ENCODE data around the gene DDX31.
"Not testable (repeated sequence)": the region's sequence is repeated elsewhere in the genome, so short reads cannot be mapped to it uniquely, and the experiment has no call there.

The DDX31 gene

DNA sequence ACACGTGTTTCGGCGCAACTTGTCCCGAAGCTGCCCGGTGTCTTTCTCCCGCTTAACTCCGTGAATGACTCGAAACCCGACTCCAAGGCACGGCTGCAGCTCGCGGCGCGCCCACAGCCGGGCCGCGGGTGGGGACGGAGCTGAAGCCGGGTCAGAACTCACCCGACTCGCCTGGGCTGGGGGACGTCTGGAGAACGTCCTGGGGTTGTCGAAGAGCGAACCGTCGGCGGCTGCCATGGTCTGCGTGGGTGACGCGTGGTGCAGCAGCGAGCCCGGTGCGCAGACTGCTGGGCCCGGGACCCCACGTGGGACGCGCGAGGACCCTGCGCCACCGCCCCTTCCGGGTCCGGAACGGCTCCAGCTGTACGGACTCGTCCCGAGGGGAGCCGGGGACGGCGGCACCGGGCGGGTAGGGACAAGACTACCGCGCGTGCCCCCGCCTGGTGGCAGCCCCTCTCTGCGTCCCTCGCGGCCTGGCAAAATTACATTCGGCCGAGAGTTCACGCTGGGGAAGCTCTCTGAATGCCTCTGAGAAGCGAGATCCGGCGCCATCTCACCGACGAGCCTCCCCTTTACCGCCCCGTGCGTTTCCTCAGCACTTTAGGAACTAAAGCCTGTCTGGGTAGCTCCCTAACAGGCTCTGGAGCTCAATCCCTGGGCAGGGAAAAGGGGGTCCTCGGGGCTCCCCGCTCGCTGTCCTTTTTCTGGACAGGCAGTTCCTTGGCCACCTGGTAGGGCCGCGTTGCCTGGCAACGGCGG lies at the start of gene DDX31:
Gene DDX31 (minus strand): TSS at position 286 of the 759 bp plus-strand sequence. CDS start 49 bp downstream, at position 237.
- peak; percentile 40 for DNase-seq

- not testable (repeated sequence) for DNase-seq
Observed at GRCh38 chr9:132718381-132718928, 48.7 kb upstream of the DDX31 start.

GRCh38 chr9:132717326-132717945 lies 47.7 kb upstream of the DDX31 start:
- DNase-seq = no peak

DNA sequence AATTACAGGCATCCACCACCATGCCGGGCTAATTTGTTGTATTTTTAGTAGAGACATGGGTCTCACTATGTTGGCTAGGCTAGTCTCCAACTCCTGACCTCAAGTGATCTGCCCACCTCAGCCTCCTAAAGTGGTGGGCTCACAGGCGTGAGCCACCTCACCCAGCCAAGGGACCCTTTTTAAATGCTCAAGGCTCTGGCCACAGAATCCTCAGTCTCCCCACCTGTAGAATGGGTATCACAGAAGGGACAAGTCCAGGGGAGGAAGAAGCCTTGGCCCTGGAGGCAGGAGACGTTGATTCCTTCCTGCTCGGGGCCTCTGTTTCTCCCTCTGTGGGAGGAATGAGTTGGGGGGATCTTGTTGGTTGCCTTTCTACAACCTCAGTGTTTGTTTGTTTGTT lies 46.2 kb upstream of the DDX31 start:
- DNase-seq = no peak

GRCh38 chr9:132712753-132713152 lies 43.0 kb upstream of the DDX31 start:
- no peak for DNase-seq

GRCh38 chr9:132711846-132712245 lies 42.1 kb upstream of the DDX31 start:
- no peak for DNase-seq

- not testable (repeated sequence) for DNase-seq
Observed at GRCh38 chr9:132711152-132711551, 41.4 kb upstream of the DDX31 start.

- no peak for DNase-seq
Observed at GRCh38 chr9:132710333-132710732, 40.5 kb upstream of the DDX31 start.

DNA sequence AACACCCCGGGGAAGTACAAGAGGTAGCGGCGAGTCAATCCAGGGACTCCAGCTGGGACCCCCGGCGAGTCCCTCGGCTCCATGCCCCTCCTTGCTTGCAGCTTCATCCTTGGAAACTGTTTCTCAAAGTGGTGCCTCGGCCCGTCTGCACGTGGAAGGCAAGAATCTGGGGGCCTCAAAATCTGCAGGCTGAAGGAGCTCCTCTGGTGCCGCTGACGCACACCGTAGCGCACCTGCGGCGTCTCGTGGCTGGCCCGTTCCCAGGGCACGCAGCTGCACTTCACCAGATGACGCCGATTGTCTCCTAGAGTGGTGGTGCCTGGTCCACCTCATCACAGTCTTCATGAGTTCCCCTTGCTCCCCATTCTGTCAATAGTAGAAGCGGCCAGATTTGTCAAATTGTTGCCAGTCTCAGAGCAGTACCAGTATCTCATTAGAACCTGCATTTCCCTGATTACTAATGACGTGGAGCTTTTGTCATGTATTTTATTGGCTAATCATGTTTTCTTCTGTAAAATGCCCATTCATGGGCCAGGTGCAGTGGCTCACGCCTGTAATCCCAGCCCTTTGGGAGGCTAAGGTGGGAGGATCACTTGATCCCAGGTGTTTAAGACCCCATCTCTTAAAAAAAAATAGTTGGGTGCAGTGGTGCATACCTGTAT lies 39.1 kb upstream of the DDX31 start:
- DNase-seq = no peak

GRCh38 chr9:132708239-132708638 lies 38.5 kb upstream of the DDX31 start:
- no peak for DNase-seq

DNA sequence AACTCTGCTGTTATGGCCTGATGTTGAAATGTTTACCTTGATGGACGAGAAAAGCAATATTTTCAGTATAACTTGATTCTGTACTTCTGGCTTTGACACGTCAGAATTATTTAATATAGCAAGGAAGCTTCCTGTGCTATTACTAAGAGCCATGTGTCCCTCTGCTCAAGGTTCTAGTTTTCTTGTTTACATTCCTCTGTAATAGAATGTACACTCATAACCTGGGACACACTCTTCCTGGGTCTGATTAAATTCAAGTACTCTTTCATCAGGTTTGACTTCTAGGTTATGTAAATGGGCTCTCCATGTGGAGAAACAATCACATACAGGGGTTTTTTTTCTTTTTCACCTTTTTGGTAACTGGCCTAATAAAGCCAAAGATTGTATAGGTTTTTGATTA lies 33.6 kb upstream of the DDX31 start:
- no peak for DNase-seq

DNA sequence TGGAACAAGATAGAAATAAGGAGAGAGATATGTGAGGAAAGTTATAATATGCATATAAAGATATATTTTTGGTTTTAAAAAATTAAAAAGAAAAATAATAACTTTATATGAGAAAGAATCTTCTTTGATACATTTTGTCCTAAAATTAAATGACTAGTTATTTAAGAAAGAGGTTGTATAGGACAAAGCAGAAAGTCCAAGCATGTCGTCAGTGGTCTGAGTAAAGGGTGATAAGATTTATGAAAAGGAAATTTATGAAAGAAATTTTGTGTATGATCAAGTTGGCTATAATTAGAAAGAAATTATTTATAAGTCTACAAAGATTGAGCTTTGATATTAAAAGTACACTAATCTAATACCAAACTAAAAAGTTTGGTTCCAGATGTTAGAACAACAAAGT lies 32.5 kb upstream of the DDX31 start:
- DNase-seq = no peak

- DNase-seq = no peak
Observed at GRCh38 chr9:132699956-132700355, 30.2 kb upstream of the DDX31 start.

- DNase-seq = no peak
Observed at GRCh38 chr9:132698989-132699388, 29.2 kb upstream of the DDX31 start.

GRCh38 chr9:132697230-132697629 lies 27.4 kb upstream of the DDX31 start:
- DNase-seq = no peak

DNA sequence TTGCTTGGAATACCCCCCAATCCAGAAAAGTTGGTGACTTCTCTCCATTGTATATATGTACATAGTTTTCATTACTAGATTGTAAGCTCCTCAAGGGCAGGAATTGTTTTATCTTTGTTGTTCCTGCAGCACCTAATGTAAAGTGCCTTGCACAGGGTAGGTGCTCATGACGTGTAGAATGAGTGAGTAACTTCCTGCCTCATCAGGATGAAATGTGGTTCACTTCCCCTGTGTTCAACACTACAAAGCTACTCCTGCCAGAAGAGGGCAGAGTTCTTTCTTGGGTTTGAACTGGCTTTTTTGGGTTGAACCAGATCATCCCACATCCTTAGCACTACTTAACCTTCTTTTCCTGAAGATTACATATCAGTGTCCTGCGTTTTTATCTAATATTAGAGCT lies 24.4 kb upstream of the DDX31 start:
- no peak for DNase-seq

- DNase-seq = no peak
Observed at GRCh38 chr9:132690696-132691095, 20.9 kb upstream of the DDX31 start.

- DNase-seq = no peak
Observed at GRCh38 chr9:132683873-132684272, 14.1 kb upstream of the DDX31 start.

DNA sequence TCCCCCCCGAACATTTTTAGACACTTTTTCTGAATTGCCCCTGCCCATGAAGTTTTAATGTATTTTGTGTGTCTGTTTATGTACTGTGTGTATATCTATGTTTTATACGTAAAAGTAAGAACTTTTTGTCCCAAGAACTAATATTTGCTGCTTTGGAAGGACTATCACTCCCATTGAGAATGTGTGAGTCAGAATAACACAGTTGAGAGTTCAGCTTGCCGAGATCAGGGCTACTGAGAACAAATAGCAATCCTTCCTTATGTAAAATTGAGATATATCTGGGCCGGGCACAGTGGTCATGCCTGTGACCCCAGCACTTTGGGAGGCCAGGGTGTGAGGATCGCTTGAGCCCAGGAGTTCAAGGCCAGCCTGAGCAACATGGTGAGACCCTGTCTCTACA lies 11.8 kb upstream of the DDX31 start:
- no peak for DNase-seq

GRCh38 chr9:132679946-132680625 lies 10.3 kb upstream of the DDX31 start:
- DNase-seq = no peak

DNA sequence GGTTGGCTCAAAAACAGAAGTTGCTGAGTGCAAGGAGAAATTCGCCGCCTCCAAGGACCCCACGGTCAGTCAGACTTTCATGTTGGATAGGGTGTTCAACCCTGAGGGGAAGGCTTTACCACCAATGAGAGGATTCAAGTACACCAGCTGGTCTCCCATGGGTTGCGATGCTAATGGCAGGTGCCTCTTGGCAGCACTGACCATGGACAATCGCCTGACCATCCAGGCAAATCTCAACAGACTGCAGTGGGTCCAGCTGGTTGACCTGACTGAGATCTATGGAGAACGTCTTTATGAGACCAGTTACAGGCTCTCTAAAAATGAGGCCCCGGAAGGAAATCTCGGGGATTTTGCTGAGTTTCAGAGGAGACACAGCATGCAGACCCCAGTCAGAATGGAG lies 8.2 kb upstream of the DDX31 start:
- DNase-seq = no peak

DNA sequence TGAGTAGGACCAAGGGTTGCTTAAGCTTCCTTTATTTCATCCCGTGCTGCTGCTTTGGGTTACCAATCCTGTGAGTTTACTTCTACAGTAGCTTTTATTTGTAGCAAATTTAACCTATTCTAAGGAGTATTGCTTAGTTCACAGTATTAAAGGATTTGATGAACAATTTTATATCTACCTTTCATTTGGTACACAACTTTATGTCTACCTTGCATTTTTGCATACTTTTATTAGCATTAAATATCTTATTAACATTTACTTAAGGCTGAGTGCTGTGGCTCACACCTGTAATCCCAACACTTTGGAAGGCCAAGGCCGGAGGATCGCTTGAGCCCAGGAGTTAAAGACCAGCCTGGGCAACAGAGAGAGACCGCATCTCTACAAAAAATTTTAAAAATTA lies 4.7 kb upstream of the DDX31 start:
- DNase-seq = no peak

- no peak for DNase-seq
Observed at GRCh38 chr9:132673355-132673754, 3.6 kb upstream of the DDX31 start.

DNA sequence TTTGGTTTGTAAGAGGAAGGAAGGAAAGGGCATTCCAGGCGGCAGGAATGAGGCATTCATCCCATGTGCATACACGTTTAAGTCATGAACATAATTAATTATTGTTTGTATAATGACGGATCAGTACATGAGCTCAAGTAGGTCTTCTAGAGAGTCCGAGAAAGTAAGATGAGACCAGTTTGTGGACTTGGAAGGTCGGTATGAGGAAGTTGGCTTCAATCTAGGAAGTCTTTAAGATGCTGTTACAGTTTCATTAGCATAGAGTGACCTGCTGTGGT lies 2.6 kb upstream of the DDX31 start:
- DNase-seq = no peak

Measured in GOT3 (cell line).